Panc1 (cell line): ENCODE results near the gene PKD1L1.
A peak's percentile ranks its signal among the peaks of the same experiment; 100 is the strongest.

Experiments
- POLR2AphosphoS5 ChIP-seq: IDR thresholded peaks from 2 replicates; pipeline ENCODE4 v1.6.1; 2012; ENCODE audit warnings: mild to moderate bottlenecking, low read depth, low read length, moderate library complexity
- SIN3A ChIP-seq: IDR thresholded peaks from 2 replicates; pipeline ENCODE4 v1.6.1; 2012; ENCODE audit warnings: low read depth, mild to moderate bottlenecking, low read length, moderate library complexity, borderline replicate concordance; ENCODE audit not compliant: insufficient read depth
- TCF7L2 ChIP-seq: IDR thresholded peaks from 2 replicates; pipeline ENCODE4 v1.6.1; 2011; ENCODE audit warnings: mild to moderate bottlenecking, low read depth, low read length, inconsistent platforms
- TF ChIP-seq, protein P1 (sequence below): fragments of 450-650 bp; IDR thresholded peaks from 2 replicates; pipeline ENCODE4 v1.5.1; 2017; ENCODE audit warnings: mild to moderate bottlenecking

DNA sequence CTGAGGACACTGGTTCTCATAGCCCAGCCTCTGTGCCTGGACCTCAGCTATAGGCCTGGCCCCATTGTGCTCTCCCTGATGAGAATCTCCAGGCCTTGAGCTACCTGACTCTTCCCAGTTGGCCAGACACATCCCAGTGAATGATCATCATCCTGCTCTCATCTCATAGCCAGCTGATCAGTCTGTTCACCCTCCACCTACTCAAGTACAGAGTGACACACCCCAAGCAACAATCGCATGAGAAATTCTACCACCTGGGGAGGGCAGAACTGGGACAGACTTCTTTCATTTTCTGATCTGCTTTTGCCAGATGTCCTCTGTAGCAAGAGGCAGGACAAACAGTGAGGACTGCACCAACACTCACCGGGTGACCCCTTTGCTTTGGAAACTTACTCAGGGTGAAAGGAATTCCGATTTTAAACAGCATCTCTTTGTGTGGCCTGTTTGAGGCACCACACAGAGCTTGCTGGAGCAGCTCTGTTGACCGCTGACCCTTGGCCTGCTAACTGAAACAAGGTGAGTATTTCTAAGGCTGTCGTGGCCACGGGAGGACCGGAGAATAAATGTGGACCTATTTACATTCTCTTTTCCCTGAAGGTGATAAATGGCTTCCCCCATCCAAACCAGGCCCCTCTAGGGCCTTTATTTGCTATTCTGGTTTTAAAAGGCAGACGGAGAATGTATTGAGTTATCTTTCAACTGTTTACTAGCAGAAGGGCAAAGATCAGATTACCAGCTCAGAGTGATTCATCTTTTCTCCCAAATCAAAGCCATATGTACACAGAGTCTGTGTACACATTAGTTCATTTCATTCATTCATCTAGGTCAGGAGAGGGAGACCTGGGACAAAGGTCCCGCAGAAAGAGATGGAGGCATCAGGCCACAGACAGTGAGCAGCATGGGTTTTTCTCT, 184.9 kb downstream of the PKD1L1 start:
- TF ChIP-seq, protein P1, sequence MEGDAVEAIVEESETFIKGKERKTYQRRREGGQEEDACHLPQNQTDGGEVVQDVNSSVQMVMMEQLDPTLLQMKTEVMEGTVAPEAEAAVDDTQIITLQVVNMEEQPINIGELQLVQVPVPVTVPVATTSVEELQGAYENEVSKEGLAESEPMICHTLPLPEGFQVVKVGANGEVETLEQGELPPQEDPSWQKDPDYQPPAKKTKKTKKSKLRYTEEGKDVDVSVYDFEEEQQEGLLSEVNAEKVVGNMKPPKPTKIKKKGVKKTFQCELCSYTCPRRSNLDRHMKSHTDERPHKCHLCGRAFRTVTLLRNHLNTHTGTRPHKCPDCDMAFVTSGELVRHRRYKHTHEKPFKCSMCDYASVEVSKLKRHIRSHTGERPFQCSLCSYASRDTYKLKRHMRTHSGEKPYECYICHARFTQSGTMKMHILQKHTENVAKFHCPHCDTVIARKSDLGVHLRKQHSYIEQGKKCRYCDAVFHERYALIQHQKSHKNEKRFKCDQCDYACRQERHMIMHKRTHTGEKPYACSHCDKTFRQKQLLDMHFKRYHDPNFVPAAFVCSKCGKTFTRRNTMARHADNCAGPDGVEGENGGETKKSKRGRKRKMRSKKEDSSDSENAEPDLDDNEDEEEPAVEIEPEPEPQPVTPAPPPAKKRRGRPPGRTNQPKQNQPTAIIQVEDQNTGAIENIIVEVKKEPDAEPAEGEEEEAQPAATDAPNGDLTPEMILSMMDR, result no peak; the same call in 1 of the 2 replicates
- TF ChIP-seq TCF7L2 (peak; percentile 99), SIN3A (peak; percentile 61; the same call in 1 of the 2 replicates), POLR2AphosphoS5 (peak; percentile 96)
